GM10847 (cell line): ENCODE measurements around the gene SSH2.

Source experiments
- POLR2A ChIP-seq: IDR thresholded peaks from 2 replicates; pipeline ENCODE4 v1.6.1; 2011; ENCODE audit not compliant: insufficient read length; ENCODE audit errors: extremely low read depth

Gene SSH2

DNA sequence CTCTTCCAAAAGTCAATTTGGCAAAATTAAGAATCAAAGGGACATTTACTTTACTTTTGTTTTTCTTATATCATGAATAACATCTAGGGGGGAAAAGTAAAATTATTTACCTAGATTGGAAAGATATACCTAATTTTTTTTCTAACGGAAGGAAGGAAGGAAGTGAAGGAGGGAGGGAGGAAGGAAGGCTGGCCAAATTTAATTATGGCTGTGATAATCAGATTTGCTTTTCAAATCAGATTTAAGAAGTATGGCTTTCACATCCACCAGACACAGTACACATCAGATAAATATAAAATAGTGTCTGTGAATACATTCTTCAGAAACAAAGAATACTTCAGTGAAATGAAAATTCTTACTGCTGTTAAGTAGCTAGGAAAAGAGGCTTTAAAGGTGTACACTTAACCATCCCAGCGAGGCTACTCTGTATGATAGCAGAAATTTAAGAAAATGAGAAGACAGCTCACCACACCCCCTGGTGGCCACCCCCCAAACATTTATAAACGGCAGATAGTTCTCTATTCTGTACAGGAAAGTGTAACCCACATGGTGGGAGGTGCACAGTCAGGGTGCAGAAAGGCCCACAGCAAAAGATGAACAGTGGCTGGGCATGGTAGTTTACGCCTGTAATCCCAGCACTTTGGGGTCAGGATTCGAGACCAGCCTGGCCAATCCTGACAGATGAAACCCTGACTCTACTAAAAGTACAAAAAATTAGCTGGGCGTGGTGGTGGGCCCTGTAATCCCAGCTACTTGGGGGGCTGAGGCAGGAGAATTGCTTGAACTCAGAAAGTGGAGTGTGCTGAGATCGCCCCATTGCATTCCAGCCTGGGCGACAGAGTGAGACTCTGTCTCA lies 150.8 kb downstream of the SSH2 start:
- no peak for TF ChIP-seq POLR2A

DNA sequence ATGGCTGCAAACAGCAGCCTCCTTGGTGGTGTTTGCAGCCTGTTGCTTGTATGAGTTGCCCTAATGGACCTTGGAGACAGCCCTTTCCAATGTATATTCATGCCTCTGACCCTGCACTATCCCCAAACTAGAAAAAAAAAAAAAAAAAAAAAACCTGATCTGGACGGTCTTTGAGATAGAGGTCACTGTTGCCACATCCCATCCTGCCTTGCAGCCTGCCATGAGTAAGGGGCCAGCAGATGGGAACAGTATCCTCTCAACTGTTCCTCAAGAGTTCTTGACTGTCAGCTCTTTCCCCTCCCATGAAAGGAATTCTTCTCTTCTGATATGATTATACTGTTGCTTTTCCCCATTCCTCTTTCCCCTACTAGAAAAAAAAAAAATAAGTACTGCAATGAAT lies 152.4 kb downstream of the SSH2 start:
- TF ChIP-seq POLR2A = no peak

DNA sequence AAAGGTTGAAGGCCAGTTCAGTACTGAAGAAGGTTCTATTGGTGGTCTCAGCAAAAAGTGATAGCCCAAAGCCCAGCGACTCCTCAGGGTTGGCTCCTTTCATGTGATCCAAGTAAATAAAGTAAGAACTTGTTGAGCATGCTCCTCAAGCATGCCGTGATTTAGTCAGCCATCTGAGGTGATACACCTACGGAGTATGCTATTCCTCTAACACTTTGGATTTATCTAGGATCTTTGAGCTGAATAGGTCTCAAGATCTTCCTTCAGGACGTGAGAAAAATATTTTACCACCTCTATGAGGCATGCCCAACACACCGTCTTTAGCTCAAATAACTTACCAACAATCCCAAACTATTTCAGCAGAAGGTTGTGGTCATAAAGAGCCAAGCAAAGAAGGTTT lies 154.0 kb downstream of the SSH2 start:
- TF ChIP-seq POLR2A = no peak

DNA sequence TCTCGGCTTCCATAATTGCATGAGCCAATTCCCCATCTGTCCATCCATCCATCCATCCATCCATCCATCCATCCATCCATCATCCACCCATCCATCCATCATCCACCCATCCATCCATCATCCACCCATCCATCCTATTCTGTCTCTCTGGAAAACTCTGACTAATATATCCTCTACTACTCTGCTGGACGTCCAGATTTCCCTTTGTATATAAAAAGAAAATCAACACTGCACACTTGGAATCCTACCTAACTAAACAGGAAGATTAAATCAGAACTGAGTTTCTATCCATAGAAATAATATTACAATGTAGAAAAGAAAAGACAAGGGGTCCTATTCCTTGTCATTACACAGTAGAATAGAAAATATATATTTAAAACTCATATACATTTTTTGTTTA lies 157.0 kb downstream of the SSH2 start:
- TF ChIP-seq POLR2A = no peak

DNA sequence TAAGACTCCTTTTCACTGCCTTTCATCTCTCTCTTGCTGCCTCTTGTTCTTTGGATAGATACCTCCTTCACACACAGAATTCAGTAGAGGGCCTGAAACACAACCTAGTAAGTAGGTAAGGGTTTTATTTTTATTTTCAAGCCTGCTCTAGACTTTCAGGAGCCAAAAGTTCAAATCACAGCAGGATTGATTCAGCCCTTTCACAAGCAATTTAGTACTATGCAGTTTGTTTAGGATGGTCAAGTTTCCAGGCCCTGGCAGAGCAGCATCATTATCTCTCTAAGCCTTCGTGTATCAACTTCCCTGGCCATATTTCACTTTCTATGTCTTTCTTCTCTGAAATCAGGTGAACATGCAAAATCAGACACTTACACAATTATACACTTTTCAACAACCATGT lies 158.5 kb downstream of the SSH2 start:
- no peak for TF ChIP-seq POLR2A

DNA sequence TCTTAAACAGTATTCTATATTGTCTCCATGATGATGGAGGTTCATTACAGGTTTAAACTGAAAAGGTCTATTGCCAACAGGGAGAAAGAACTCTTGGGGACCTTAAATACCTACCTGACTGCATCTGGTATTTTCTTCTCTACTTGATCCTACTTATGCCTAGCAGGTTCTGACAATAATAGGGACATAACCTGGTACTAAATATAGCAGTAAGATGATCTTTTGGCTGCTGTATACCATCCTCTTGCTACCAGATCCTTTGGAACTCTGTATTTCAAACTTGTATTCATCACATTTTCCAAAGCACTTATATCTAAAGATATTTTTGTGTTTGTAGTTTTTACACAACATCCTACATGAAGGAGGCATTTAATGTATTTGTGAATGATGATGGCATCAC lies 160.8 kb downstream of the SSH2 start:
- no peak for TF ChIP-seq POLR2A

DNA sequence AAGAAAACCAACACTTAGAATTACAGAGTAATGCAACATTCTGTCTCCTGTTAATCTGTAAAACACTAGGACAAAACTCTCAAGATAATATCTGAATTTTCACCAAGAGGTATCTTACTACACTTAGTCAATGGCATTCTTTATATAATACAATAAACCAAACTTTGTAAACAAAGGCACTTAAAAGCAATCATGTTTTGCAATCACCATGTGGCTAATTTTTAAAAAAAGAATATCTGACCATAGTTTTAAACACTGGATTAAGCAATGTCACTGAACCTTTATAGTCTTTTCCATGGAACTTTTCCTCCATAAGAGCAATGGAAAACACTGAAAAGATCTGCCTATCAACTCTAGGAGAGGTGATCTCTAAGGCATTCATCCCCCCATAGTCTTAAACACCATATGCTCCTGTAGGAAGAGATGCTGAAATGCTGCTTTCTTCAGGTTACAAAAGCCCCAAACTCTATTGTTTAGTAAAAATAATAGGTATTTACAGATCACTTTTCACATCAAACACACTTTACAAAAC lies 163.2 kb downstream of the SSH2 start:
- no peak for TF ChIP-seq POLR2A

DNA sequence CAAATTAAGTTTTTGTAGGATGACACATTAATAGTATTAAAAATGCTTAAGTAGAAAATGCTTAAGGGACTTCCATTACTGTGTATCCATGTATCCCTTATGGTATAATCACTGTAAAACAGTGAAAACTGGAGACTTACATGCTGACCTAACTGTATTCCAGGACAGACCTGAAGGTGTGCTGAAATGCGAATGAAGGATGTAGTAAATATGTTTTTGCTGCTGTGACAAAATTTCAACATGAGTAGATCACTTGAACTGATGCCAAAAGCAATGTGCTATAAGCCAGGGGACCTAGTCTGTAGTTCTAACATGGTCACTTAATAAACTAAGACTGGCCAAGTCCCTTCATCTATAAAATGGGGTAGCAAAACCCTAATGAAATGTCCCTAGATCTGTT lies 165.3 kb downstream of the SSH2 start:
- TF ChIP-seq POLR2A = no peak

DNA sequence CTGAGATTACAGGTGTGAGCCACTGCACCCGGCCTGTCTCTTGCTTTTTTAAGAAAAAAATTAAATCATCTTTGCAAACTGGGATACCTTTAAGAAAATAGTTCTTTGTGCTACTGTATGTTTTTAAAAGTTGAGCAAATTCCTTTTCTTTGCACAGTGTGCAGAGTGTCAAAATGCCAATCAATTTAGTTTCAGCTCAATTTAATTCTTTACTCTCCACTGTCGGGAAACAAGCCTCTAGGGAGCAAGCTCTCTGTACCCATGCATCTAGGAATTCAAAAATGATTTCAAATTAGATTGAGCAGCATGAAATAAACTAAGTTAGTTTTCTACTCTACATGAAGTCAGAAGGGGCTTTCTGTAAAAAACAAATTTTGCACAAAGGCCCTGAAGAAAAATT lies 165.8 kb downstream of the SSH2 start:
- no peak for TF ChIP-seq POLR2A

DNA sequence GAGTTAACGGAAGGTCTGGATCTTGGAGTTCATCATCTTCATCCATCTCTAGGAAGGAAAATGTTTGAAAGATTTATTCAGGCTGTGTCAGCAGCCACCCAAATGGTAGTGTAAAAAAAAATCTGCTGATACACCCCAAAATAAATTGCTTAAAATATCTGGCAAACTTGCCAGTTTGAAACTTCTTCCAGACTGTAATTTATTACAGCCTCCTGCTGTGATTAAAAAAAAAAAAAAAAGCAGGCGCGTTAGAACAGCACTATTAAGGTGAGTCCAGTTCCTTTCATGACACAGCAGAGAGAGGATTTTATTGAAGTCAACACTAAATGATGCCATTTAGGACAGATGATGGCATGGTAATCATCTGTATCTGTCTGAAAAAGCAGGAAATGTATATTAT lies 166.8 kb downstream of the SSH2 start:
- TF ChIP-seq POLR2A = no peak

DNA sequence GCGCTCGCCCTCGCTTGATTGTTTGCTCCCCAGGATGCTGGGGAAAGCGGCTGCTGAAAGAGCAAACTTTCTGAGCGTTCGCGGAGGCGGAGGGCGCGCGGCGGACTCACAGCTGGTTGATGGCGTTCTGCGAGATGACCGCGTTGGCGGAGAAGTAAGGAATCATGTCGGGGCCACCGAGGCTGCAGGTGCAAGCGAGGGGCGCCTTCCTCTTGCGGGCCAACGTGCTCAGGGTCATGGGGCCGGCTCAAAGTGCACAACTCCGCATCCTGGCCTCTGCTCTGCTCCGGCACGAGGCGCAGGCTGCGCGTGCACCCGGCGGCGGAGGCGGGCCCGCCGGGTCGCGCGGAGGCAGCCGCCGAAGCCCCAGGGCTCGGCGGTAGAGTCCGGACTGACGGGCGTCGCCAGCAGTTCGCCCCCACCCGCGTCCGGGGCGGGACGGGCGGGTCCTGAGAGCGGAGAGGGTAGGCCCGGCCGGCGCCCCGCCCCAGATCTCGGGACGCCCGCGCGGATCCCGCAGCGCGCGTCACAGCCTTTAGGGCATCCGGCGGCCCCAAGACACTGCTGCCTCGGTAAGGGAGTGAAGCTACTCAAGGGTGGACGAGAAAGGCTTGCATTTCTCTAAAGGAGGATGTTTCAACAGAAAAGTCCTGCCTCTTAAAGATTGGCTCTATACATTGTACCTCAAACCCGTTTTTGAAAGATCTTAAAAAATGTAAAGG lies 168.8 kb downstream of the SSH2 start:
- peak; percentile 60 for TF ChIP-seq POLR2A

DNA sequence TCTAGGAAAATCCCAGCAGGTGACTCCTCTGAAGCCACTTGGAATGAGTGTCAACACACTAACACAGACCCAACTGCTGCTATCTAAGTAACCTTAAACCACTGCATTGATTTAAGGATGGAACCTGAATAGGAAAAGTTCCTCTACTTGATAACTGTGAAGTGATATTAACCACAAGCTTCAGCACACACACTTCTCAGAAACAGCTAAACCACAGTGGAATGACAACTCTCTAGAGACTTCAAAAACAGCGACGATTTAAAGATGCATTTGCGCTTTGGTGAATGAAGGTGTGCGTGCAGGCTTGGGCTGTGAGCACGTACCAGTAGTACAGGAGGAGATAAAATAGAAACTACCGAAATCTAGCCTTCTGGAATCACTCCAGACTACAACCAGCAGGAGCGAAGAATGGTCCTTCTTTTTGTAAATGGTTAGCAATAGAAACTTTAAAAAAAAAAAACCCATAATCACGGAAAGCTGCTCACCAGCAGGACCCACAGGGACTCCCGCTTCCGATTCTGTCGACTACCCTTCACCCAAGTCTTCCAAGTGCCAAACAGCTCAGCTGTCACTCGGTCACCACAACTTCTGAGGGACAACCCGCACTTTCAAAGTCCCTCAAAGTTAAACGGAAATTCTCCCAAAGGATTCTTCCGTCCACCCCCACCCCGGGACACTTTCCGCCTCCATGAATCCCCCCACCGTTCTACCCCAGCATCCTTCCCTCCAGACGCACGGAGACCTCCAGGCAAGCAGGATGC lies 169.6 kb downstream of the SSH2 start:
- no peak for TF ChIP-seq POLR2A

DNA sequence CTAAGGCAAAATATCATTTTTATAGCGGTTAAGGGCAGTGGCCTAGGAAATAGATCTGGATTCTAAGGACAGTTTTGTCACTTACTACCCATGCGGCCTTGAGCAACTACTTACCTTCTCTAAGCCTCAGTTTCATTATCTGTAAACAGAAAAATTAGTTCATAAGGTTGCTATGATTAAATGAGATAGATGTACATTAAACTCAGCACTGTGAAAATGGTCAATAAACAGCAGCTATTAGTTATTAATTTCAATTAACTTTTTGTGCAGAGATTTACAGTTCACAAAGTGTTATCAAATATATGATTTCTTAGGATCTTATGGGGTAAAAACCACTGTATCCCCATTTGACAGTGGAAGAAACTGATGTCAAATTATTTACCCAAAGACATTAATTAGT lies 171.8 kb downstream of the SSH2 start:
- TF ChIP-seq POLR2A = no peak

DNA sequence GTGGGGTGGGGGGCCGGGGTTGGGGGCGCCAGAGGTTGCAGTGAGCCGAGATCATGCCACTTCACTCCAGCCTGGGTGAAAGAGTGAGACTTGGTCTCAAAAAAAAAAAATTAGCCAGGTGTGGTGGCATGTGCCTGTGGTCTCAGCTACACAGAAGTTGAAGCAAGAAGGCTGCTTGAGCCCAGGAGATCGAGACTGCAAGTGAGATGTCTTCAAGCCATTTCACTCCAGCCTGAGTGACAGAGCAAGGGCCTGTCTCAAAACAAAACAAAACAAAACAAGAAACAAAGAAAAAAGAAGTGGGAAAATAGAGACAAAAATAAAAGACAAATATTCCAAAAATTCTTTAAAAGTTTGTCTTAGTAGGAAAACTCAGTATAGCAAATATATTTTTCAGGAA lies 172.2 kb downstream of the SSH2 start:
- no peak for TF ChIP-seq POLR2A

DNA sequence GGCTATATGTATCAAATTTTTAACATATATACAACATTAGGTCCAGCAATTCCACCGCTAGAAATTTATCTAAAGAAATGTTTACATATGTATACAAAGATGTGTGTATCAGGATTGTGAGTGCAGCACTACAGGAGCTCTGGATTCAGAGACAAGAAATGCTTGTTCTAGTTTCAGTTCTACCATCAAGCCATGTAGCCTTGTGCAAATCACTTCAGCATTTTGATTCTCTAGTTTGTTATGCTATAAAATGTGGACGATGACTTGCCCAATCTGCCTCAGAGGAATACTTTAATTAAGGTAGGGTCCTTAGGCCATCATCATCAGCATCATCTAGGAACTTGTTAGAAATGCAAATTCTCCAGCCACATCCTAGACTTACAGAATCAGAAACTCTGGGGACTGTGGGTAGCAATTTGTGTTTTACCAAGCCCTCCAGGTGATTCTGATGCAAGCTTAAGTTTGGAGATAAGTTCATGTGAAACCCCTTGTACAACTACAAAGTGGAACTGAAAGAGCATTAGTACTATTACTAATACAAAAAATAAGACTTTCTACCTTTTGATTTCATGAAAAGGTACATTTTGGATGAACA lies 176.1 kb downstream of the SSH2 start:
- TF ChIP-seq POLR2A = no peak
